Choroid plexus epithelial cell (primary cell): ENCODE measurements around the gene NFATC1.

Experiments used
- DNase-seq: peaks from one replicate; pipeline ENCODE4 v3.0.0-alpha.2; 2010; ENCODE audit warnings: low read depth
- H3K4me3 ChIP-seq: 2 replicates; pipeline ENCODE4 v1.5.1; 2011; ENCODE audit warnings: low read depth, mild to moderate bottlenecking, control low read depth, low read length, moderate library complexity
- CTCF ChIP-seq: conservative IDR thresholded peaks from 2 replicates; pipeline ENCODE4 v1.5.1; 2011; ENCODE audit warnings: low read depth, mild to moderate bottlenecking, control low read depth, inconsistent platforms, low read length, moderate library complexity

Gene NFATC1

GRCh38 chr18:79471597-79471996, 75.9 kb downstream of the NFATC1 start:
- H3K4me3 ChIP-seq: no peak overlapping the region
- no peak for DNase-seq
- TF ChIP-seq CTCF: no peak

GRCh38 chr18:79472176-79472575, 76.4 kb downstream of the NFATC1 start:
- no peak for DNase-seq
- no peak overlapping the region for H3K4me3 ChIP-seq
- no peak for TF ChIP-seq CTCF

- no peak for DNase-seq
- H3K4me3 ChIP-seq: no peak overlapping the region
- TF ChIP-seq CTCF: no peak
Observed at GRCh38 chr18:79472946-79473345, 77.2 kb downstream of the NFATC1 start.

GRCh38 chr18:79476031-79476917, 80.5 kb downstream of the NFATC1 start:
- H3K4me3 ChIP-seq: no peak overlapping the region
- TF ChIP-seq CTCF: no peak
- no peak for DNase-seq

- DNase-seq: no peak
- no peak overlapping the region for H3K4me3 ChIP-seq
- TF ChIP-seq CTCF: no peak
Observed at GRCh38 chr18:79476918-79477571, 81.3 kb downstream of the NFATC1 start.

GRCh38 chr18:79477711-79478483, 82.2 kb downstream of the NFATC1 start:
- TF ChIP-seq CTCF: no peak
- H3K4me3 ChIP-seq: no peak overlapping the region
- no peak for DNase-seq
